GM12872 (cell line): Measurements from ENCODE around the gene KIF16B.

ENCODE experiments used
- TF ChIP-seq, protein P1 (sequence below): IDR thresholded peaks from 3 replicates; pipeline ENCODE4 v1.5.1; 2011; ENCODE audit warnings: low read depth, mild to moderate bottlenecking, low read length, moderate library complexity; ENCODE audit not compliant: insufficient read depth

Gene KIF16B

DNA sequence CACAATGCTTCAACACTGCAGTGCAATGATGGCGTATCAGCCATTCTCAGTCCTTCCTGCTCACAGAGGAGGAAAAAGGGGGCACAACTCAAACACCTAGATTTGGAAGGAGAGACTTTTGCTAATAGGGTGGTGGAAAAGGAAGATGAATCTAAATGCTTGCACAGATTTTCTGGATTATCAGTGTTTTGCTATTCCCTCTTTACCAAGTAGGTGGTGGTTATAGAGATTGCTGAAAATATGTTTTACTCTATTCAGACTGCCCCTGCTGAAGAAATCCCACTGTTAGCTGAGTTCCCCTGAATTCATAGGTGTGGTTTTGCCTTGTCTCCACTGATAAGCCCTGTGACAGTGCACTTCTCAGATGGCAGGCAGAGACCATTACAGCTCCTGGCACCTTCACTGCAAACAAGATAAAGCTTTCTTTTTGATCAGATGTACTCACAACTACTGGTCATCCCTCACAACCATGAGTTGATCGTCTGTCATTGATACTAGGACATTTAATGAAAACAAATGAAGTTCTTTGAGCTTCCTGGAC is 311.4 kb downstream of the KIF16B start:
- TF ChIP-seq, protein P1, sequence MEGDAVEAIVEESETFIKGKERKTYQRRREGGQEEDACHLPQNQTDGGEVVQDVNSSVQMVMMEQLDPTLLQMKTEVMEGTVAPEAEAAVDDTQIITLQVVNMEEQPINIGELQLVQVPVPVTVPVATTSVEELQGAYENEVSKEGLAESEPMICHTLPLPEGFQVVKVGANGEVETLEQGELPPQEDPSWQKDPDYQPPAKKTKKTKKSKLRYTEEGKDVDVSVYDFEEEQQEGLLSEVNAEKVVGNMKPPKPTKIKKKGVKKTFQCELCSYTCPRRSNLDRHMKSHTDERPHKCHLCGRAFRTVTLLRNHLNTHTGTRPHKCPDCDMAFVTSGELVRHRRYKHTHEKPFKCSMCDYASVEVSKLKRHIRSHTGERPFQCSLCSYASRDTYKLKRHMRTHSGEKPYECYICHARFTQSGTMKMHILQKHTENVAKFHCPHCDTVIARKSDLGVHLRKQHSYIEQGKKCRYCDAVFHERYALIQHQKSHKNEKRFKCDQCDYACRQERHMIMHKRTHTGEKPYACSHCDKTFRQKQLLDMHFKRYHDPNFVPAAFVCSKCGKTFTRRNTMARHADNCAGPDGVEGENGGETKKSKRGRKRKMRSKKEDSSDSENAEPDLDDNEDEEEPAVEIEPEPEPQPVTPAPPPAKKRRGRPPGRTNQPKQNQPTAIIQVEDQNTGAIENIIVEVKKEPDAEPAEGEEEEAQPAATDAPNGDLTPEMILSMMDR, result no peak

DNA sequence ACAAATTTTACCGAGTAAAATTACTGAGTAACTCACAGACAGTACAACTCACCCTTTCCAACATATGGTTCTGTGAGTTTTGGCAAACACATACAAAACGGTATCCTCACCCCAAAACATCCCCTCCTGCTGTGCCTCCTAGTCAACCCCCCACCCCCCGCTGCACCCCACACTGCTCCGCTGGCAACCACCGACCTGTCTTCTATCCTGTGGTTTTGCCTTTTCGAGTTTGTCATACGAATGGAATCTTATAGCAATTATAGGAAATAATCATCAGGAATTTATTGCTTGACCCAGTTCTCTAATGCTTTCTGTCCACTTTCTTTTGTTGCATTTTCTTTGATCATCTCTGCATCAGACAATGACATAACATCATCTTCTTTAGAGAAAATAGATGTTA is 312.3 kb downstream of the KIF16B start:
- TF ChIP-seq, protein P1, result no peak

DNA sequence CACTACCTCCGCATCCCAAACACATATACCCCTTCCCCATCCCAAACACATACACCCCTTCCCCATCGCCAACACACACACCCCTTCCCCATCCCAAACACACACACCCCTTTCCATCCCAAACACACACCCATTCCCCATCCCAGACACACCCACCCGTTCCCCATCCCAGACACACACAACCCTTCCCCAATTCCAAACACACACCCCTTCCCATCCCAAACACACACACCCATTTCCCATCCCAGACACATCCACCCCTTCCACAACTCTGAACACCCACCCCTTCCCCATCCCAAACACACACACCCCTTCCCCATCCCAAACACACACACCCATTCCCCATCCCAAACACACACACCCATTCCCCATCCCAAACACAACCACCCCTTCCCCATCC is 314.5 kb downstream of the KIF16B start:
- TF ChIP-seq, protein P1, result no peak

DNA sequence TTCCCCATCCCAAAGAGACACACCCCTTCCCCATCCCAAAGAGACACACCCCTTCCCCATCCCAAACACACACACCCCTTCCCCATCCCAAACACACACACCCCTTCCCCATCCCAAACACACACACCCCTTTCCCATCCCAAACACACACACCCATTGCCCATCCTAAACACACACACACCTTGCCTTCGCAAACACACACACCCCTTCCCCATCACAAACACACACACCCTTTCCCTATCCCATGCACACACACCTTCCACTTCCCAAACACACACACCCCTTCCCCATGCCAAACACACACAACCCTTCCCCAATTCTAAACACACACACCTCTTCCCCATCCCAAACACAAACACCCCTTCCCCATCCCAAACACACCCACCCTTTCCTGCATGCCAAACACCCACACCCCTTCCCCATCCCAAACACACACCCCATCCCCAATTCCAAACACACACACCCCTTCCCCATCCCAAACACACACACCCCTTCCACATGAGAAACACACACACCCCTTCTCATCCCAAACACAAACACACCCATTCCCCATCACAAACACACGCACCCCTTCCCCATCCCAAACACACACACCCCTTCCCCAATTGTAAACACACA is 315.3 kb downstream of the KIF16B start:
- TF ChIP-seq, protein P1, result no peak

DNA sequence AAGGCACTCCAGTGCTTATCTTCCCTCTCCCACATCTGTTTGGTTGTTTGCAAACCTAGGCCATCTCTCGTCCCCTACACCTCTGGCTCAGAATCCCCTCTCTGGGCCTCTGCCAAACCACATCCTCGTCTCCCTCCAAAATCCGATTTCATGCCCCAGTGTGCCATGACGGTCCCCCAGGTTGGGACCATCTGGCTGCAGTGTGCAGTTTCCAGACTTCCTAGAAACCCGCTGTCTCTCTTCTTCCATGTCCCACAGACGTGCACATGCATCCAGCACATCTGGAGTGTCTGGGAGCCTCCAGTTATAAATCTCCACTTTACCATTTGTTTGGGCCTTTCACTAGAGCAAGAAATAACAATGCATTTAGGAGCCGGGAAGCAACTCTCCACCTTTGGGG is 316.2 kb downstream of the KIF16B start:
- TF ChIP-seq, protein P1, result no peak

DNA sequence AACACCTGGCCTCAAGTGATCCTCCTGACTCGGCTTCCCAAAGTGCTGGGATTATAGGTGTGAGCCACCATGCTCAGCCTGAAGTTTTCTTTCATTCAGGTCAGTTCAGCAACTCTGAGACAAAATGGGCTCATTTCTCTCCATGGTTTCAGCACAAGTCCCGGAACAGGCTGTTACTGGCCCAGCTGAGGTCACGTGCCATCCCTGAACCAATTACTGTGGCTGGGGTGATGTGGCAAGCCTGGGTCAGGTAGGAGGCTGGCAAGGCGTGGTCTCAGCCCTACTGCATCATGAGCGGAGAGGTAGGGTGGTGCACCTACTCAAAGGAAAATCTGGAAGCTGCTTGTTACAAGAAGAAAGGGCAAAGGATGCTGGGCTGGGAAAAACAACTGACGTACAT is 326.4 kb downstream of the KIF16B start:
- TF ChIP-seq, protein P1, result no peak

DNA sequence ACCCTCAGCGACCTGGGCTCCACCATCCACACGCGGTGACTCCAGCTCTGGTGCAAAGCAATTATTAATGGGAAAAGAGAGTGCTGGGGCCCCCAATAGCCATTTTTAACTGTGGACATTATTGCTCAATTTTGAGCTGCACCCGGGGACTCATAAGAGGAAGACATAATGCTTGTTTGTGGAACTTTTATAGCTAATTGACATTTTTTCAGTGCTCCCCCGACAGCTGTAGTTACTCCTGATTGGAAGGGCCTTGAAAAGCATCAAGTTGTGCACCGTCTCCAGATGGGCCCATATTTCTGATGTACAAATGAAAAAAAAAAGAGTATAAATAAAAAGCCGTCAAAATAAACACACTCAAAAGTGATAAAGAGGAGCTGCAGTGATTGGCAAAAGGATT is 327.0 kb downstream of the KIF16B start:
- TF ChIP-seq, protein P1, result no peak
